Measurements from ENCODE around the gene FERMT2. TPM values are rescaled to one million over a fixed set of nuclear protein-coding genes. Genes with fewer than 3 reads are reported as not detected.
A peak's percentile ranks its signal among the peaks of the same experiment; 100 is the strongest.
"Not testable (repeated sequence)": the region's sequence is repeated elsewhere in the genome, so short reads cannot be mapped to it uniquely, and the experiment has no call there.

The FERMT2 gene
- polyA plus RNA-seq, 1 donor, result 183 TPM

DNA sequence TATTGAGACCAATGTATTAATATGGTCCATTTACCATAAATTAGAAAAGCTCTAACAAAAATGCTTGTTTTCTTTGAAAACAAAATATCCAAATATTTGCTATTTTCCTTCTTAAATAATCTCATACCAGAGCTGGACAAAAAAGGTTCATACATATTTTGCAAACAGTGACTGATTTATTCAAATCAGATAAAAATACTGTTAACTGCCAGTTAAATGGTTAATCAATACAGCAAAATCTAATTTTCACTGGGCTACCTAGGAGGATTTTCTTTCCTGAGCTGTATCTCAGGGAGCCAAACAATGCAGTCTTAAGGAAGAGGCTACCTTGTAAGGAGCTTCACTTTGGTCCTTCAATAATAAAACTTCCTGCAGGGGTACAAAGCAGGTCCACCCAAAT lies 2.0 kb downstream of the FERMT2 start:
- no peak for DNase-seq

DNA sequence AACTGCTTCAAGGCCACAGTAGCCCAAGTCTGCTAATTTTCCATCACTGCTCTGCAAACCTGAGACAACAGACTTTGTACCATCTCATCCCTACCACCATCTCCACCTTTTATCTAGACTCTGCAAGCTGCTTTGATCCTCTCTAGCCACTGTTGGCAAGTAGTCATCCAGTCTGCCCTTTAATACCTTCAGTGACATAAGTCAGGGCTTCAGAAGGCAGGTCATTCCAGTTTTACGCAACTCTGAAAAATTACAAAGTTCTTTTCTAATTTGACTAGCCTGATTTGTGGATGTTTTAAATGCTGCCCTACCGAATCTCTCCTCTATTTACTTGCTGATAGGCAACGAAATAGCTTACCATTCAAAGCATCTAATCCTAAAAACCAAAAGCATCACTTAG lies 2.8 kb downstream of the FERMT2 start:
- no peak for DNase-seq

DNA sequence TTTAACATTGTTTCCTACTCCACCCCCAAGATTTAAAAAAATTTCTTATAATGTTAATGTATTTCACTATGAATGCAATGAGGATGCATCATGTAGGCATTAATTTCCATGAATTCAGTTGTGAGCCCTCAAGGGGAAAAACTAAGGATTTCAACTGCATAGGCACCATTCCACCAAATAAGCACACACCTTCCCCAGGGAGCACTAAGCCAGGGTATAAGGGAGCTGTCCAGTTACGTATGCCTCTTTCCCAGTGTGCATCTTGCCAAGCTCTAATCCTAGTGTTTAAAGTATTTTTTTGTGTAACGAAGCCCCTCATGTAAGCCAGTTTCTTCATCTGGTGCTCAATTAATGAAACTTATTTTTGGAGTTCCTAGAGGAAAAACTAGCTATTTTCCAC lies 6.6 kb downstream of the FERMT2 start:
- no peak for DNase-seq

DNA sequence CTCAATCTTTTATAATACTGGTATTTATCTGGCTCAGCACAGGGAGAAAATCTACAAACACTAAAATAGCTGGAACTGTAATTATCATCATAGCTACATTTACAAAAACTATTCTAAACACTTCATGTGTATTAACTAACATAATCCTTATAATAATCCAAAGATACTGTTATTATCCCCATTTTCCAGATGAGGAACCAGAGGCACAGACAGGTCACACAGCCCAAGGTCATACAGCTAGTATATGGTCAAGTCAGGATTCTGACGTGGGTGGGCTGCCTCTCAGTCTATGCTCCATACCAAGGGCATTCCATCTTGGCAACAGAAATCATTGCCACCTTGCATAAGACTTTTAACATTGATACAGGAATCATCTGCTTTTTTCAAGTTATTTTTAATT lies 11.4 kb downstream of the FERMT2 start:
- DNase-seq, result no peak

DNA sequence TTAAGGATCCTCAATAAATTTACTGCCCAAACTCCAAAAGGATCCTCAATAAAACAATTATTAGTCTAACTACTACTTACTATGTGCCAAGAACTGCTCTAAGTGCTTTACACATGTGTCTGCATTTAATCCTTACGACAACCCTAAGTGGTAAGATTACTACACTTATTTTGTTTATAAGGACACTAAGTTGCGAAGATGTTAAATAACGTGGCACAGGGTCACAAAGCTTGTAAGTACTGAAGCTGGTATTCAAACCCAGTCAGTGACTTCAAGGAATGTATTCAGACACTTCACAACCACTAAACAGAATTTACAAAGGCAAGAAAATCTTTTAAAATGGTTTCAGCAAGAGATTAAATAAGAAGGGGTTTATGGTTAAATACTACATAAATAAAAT lies 13.0 kb downstream of the FERMT2 start:
- DNase-seq, result no peak

DNA sequence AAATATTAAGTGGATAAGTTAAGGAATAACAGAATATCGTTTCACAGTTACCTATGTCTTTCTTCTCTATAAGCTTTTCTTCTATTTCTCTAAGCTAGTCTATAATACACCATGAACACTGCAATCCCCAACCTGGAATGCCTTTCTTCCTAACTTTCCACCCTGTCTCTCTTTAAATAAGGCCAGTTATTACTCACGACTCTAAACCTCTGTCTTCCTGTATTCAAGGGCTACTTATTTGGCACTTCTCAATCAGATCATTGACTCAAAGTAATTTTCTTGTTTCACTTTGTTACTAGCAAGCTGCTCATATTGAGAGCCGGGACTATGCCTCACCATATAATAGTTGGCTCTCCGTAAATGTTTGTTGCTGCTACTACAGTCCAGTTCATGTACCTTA lies 13.5 kb downstream of the FERMT2 start:
- DNase-seq, result no peak

DNA sequence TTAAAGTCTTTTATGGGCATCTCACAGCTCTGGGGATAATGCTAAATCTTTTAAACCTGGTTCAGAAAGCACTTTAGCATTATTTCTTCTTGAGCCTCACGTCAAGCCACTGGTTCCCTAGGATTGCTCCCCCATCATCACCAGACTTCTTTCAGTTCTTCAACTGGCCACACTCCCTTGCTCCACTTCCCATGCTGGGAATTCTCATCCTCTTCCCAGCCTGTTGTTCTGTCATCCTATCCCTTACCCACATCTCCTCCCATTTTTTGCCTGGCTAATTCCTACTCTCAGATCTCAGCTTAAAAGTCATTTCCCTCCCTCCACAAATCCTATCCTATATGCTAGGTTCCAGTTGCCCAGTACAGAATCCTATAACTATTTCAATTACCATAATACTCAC lies 14.4 kb downstream of the FERMT2 start:
- no peak for DNase-seq

DNA sequence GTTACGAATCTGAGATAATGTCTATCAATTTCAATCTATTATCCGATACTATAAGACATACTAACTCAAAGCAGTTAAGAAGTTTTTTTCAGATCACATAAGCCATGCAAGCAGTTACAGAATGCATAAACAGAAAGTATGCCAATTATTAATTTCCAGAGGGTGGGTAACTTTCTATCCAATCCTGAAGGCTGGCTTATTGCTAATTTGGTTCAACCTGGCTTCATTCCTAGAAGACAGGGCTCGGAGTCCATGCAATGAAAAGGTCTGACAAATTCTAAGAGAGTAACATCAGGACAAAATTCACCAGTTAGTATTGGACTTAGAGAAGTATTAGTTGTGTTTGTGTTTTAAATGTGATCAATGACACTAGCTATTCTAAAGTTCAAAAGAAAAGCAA lies 15.0 kb downstream of the FERMT2 start:
- no peak for DNase-seq

DNA sequence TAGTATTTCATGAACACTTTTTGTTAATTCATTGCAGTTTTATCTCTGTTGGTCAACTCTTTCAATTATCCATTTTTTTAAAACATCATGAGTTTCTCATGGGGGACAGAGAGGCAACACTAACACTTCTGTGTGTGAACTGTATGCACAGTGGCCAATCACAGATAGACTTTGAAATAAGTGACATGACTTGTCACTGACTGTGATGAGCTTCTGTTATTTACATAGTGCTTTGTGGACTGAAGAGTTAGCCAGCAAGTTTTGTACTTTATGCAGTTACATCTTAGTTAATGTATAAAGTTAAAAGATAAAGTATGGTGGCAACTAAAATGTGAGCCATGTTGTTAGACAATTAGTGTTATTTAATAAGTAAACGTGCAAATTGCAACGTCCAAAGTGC lies 16.1 kb downstream of the FERMT2 start:
- DNase-seq, result no peak

DNA sequence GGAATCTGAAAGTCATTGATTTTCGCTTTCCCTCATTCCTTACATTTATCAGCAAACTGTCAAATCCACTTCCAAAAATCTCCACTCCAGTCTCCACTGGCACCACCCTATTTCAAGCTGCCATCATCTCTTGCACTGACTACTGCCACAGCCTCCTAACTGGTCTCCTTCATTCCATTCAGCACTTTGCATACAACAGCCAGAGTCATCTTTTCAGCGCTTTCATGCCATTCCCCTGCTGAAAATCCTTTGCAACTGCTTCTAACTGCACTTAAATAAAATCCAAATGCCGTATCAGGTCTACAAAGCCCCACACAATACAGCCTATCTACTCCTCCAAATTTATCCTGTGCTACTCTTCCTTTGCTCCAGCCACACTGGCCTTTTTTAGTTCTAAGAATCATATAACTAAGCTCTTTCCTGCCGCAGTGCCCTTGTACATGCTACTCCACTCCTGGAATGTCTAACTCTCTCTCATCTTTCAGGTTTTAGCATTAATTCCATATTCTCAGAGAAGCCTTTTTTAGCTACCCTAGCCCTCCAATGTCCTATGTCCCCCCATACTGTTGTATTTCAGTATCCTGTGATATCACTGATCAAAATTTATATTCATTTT lies 21.6 kb downstream of the FERMT2 start:
- DNase-seq, result no peak

DNA sequence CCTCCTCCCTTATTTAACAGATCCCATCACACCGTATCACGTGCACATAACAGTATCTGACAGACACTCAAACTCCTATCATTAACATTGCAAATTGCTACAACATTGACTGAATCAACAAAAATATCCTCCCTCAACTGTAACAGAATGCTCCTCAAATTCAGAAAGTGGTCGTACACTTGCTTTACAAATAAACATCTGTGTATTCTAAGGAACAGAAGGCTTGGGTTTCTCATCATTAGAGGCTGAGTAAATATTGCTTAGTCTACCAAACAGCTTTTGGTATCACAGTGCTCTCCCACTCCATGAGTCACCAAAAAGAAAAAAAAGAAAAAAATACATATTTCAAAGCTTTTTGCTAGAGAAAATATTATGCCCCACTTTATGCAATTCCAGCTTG lies 23.9 kb downstream of the FERMT2 start:
- DNase-seq, result no peak

DNA sequence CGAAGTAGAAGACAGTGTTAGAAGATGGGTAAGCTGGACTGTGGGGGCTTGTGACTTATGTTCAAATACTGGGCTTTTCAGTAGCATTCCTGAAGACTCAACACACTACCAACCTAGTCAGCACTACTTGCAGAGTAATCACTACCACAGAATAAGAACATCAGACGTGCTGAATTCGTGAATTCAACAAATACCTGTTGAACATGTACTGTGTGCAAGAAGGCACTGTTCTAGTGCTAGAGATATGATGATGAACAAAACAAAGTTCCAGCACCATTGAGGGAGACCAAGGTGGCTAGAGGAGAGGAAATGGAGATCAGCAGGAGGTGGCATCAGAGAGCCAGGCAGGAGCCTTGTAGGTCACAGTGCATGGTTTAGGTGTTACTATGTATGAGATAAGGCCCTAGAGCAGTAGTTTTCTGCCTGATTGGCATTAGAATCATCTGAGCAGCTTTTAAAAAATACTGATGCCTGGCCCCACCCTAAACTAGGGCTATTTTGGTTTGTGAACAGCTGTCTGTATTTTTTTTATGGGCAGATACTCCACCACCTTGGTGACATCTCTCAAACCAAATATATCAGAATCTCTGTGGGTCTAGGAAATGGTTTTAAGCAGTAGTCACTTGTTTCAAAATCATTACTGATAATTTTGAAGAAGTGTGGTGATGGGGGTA lies 26.8 kb downstream of the FERMT2 start:
- DNase-seq, result no peak

DNA sequence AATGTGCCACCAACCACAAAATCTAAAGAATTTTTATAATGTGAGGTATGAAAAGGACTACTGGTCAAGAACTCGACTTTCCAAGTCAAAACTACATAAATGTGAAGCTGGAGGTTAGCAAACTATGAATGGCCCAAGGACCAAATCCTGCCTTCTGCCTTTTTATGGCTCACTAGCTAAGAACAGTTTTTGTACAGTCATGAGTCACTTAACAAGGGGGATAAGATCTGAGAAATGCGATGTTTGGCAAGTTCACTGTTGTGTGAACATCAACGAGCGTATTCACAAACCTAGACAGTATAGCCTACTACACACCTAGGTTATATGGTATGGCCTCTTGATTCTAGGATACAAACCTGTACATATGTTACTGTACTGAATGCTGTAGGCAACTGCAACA lies 28.2 kb downstream of the FERMT2 start:
- no peak for DNase-seq

DNA sequence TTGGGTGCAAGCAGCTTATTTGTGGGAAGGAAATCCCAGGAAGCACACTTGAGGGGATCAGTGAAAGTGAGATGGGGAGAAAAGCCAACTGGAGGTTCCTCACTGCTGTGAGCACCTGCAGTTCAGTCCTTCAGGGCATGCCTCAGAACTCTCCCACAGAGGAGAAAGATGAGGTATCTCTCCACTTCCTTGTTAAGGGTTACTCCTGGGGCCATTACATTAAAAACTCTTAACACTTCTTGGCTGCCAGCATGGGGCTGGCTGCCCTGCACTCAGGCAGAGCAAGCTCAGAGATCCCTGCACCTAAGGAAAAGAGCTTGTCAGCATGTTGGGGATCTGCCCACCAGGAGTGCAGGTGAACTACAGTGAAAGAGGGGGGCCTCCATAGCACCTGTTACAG lies 28.8 kb downstream of the FERMT2 start:
- no peak for DNase-seq

DNA sequence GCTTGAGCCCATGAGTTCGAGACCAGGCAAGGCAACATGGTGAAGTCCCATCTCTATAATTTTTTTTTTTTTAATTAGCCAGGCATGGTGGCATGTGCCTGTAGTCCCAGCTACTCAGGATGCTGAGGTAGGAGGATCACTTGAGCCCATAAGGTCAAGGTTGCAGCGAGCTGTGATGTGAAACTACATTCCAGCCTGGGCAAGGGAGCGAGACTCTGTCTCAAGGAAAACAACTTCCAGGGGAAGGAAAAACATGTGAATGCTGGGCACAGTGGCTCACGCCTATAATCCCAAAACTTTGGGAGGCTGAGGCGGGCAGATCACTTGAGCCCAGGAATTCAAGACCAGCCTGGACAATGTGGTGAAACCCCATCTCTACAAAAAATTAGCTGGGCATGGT lies 30.4 kb downstream of the FERMT2 start:
- not testable (repeated sequence) for DNase-seq

DNA sequence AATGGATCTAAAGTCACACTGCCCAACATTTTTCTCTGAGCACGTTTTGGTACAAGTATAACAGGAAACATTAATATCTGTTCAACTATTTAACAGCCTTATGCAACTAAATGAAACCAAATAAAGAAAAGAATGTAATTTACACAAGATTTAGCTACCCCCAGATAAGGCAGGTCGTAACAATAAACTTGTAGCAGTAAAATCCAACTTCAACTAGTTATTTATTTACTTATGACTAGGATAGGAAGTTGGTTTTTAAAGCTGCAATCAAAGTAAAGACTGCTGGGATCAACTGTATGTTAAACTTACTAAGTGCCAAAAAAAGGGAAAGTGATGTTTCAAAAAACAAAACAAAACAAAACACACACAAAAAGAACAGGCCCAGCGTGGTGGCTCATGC lies 30.9 kb downstream of the FERMT2 start:
- DNase-seq, result peak; percentile 38

DNA sequence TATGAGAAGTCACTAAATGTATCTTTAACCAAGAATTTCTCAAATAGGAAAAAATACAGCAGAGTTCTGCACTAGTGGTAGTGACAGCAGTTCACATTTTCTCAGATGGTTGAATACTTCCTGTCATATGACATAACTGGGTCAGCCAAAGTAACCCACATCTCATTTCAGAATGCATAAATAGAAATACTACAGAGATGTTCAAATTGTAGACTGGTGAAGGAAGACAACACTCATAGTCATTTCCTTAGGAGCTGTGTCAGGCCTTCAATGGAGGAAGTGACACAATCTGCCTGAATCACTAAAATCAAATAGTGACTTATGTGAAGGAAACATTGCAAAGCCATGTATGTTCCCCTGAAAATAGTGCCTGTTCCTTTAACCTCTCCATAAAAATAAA lies 32.4 kb downstream of the FERMT2 start:
- no peak for DNase-seq

DNA sequence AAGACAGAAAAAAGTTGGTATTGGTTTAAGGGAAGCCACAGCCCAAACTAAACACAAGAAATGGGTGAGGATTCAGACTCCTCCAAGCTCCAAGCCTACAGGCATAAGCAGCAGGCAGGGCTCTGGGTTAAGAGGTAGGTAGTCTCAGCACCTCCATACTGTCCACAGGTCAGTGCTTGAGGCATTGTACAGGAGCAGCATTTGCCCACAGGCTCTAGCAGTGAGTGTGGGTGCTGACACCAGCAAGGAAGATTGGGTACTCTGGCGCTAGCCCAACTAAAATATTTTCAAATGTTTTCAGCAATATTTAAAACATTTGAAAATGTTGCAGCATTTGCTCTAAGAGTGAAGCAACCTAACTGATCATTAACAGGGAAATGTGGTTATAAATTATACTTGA lies 33.1 kb downstream of the FERMT2 start:
- DNase-seq, result no peak

DNA sequence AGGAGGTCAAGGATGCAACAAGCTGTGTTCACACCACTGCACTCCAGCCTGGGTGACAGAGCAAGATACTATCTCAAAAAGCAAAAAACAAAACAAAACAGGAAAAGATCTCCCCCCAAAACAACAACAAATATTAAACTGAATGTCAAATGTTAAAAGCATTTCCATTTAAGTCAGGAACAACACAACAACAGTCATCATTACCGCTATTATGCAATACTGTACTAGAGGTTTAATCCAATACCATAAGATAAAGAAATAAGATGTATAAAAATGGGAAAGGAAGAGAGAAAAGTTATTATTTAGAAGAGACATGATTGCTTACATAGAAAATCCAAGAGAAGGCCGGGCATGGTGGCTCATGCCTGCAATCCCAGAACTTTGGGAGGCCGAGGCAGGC lies 36.6 kb downstream of the FERMT2 start:
- DNase-seq, result no peak

DNA sequence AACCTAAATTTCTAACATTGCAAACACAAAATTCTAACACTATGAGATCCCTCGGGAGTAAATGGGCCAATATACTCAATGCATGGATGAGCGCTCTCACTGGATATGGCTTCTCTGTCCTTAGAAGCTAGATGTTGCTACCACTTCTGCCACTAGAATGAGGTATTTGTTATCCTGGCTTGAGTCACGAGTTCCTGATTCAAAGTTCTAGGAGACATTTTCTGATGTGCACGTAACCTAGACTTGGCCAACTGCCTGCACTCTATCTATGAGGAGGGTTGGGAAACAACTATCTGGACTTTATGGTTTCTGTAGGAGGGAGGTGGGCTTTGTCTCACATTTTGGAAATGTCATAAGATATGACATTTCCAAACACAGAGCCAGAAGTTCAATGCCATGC lies 37.6 kb downstream of the FERMT2 start:
- DNase-seq, result no peak

DNA sequence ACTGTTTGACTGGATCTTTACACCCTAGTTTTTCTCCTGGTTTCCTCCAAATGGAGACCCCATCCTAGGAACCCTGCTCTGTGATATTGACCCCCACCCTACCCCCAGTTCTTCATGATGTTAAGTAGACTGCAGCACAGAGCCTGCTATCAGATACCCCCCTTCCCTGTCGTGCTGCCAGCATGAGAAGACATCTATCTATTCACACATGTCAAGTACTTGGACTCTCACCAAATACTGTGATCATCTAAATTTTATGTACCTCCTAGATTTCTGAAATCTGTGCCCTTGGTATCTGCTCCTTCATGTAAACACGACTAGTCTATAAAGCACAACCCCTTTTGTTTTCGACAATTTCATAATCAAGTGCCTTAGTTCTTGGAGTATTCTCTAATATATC lies 38.9 kb downstream of the FERMT2 start:
- no peak for DNase-seq

DNA sequence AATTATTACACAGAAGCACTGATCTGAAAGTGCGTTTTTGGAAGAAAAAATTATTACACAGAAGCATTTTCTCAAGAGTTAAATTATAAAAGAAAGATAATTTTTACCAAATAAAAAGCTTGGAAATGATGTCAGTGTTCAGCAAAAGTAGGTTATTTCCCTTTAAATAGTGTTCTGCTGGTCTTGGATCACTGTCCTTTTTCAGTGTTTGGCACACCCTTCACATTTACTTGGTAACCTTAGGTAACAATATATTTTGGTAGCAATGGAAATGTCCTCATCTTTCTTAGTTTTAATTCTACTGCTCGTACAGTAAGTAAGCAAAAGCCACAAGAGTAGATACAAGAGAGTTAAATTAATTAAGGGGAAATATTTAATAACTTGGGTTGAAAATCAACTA lies 40.3 kb downstream of the FERMT2 start:
- DNase-seq, result no peak

DNA sequence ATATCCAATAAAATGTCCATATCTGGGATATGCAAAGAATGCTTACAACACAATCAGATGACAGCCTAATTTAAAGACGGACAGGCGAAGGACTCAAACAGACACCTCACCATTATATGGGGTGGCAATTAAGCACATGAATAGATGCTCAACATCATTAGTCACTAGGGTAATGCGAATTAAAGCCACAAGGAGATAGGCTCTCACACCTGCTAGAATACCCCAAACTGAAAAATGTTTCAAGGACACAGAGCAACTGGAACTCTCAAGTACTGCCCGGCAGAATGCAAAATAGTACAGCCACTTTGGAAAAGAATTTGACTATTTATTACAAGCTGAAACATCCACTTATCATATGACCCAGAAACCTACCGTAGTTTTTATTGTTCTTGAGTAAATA lies 42.9 kb downstream of the FERMT2 start:
- no peak for DNase-seq

DNA sequence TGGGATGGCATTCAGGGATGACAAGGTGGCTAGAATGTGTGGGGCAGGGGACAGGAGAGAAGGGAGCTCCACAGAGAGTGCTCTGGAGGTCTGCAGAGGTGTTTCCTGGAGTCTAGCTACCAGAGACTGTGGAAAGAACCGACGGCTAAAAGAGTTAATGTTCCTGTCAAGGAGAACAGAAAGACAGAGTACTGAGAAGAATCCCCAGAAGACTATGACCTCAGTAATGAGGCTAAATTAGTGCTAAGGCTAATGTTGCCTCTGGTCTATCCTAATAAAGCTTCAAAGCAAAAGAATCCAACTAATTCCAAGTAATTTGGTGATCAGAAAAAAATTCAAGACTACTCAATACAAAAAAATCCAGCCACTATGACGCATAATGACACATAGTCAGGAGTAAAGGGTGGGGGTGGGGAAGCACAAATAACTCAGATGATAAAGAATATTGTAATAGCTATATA lies 44.7 kb downstream of the FERMT2 start:
- DNase-seq, result no peak
